Adrenal gland (tissue), 12 donors: ENCODE results near the gene CDH5. TPM values are rescaled to one million over a fixed set of nuclear protein-coding genes. Genes with fewer than 3 reads are reported as not detected.

Experiments
- DNase-seq, 7 donors: peaks; one replicate each; pipeline ENCODE4 v3.0.0-alpha.2; 2019 to 2020
- H3K27ac ChIP-seq, 5 donors: fragments of 200-600 bp; sonication (generic) in 4 of 5; 1 replicate in 3 of 5; 2 replicates in 2 of 5; pipeline versions ENCODE4 v1.5.1 to v1.8.0; 2016 to 2020; ENCODE audit warnings: mild to moderate bottlenecking in 1 of 5
- H3K27me3 ChIP-seq: fragments of 200-600 bp; 2 replicates; pipeline ENCODE4 v1.8.0; 2021
- H3K36me3 ChIP-seq, 2 donors: fragments of 200-600 bp; replicated peaks in 1 of 2; 1 replicate in 1 of 2; 2 replicates in 1 of 2; pipeline versions ENCODE4 v1.5.1 to v1.8.0; 2018 to 2022
- H3K4me1 ChIP-seq, 2 donors: fragments of 200-600 bp; replicated peaks in 1 of 2; 1 replicate in 1 of 2; 2 replicates in 1 of 2; pipeline versions ENCODE4 v1.5.1 to v1.8.0; 2018 to 2021
- H3K4me3 ChIP-seq, 4 donors: fragments of 200-600 bp; sonication (generic) in 3 of 4; one replicate each; pipeline ENCODE4 v1.5.1; 2016 to 2018
- H3K9me3 ChIP-seq, 3 donors: fragments of 200-600 bp; sonication (generic) in 1 of 3; replicated peaks in 1 of 3; 1 replicate in 2 of 3; 2 replicates in 1 of 3; pipeline versions ENCODE4 v1.5.1 to v1.8.0; 2016 to 2021
- CTCF ChIP-seq, 6 experiments: fragments of 450-650 bp in 4 of 6; fragments of 200-600 bp in 2 of 6; sonication (generic) in 1 of 6; IDR thresholded peaks; 1 replicate in 5 of 6; 2 replicates in 1 of 6; pipeline versions ENCODE4 v1.5.1 to v1.8.0; 2016 to 2021; ENCODE audit warnings: antibody characterized with exemption in 6 of 6, mild to moderate bottlenecking in 2 of 6, moderate library complexity in 1 of 6
- POLR2A ChIP-seq, 2 donors: fragments of 450-650 bp; IDR thresholded peaks; one replicate each; pipeline ENCODE4 v1.6.1; 2017; ENCODE audit warnings: antibody characterized with exemption in 2 of 2, mild to moderate bottlenecking in 2 of 2, moderate library complexity in 1 of 2
- WGBS, 4 donors: extraction: QIAGEN DNeasy Blood & Tissue Kit in 2 of 4; methylation state at CpG; one replicate each; pipeline versions ENCODE4 v1.1.5 to v1.1.7; 2013 to 2017; 5-methylcytosine and 5-hydroxymethylcytosine counted together
- intact Hi-C, 2 donors: fragments of 100-400 bp; cut with DNase I; formaldehyde crosslinking; loops; one replicate each; pipeline versions ENCODE4 v1.14.1 to v1.15.0; 2022 to 2023
- polyA plus RNA-seq, 3 donors: library from polyadenylated mRNA; stranded (reverse); fragments of 200-250 nt in 2 of 3; fragments of 350-450 nt in 1 of 3; fragmentation: Illumina TruSeq in 1 of 3; extraction: RNeasy Lipid Tissue Mini Kit (QIAGEN cat#74804) in 1 of 3; gene quantifications; one replicate each; pipeline ENCODE4 v1.2.3, GENCODE V29; 2013 to 2014
- total RNA-seq, 9 donors: library from RNA; depleted of rRNA in 4 of 9; stranded (reverse); fragments of >200 nt in 4 of 9; fragments of 120-200 nt in 1 of 9; fragmentation: NEBNext Ultra II Directional in 1 of 9; extraction: Animal tissue kit (Norgen Biotek cat#: 25700) in 1 of 9; gene quantifications; one replicate each; pipeline versions ENCODE4 v1.1.0 to v1.2.4, GENCODE V29; 2013 to 2023
- donor health status: healthy with polysubstance abuse.
- donor health status: Bipolar disorder and iron deficiency.
- donor health status: DM: yes; HTN: yes; CAD: no.
- donor health status: DM: no; HTN: no; CAD: no.
- donor health status: DM: no; HTN: no; CAD: no.
- donor health status: DM: yes; HTN: yes; CAD: no.

The CDH5 gene
- total and polyA plus RNA-seq, 12 donors, result 13.8 to 50.9 (median 28.4) TPM

GRCh38 chr16:66355526-66355925 is 11.0 kb upstream of the CDH5 start:
- no peak for DNase-seq
- TF ChIP-seq POLR2A (IDR thresholded peaks at IDR 0.05) (no peak), CTCF (IDR thresholded peaks at IDR 0.05) (no peak)
- Histone ChIP-seq H3K9me3 (no peaks in the 10 kb centered on the region), H3K27me3 (peaks cover 15% of the 10 kb centered on the region), H3K36me3 (no peaks in the 10 kb centered on the region), H3K4me3 (no peak overlapping the region), H3K4me1 (no peaks in the 10 kb centered on the region), H3K27ac (no peak overlapping the region)
- WGBS, 4 donors, result 62 to 74% (median 72%) methylated on average over 8 of the region's 8 CpGs
- intact Hi-C loops, result loop anchor here in 1 of 2 donors (5.0 kb wide), 1 partner anchor 127 kb away; no protein-coding TSS in a partner anchor

GRCh38 chr16:66357523-66357928 is 9.0 kb upstream of the CDH5 start:
- peak; percentile 55 to 70 (median 59) for TF ChIP-seq CTCF (IDR thresholded peaks at IDR 0.05)
- no peak for TF ChIP-seq POLR2A (IDR thresholded peaks at IDR 0.05)
- Histone ChIP-seq H3K9me3 (no peaks in the 10 kb centered on the region), H3K4me1 (no peaks in the 10 kb centered on the region), H3K27ac (no peak overlapping the region), H3K4me3 (no peak overlapping the region), H3K36me3 (no peaks in the 10 kb centered on the region), H3K27me3 (peaks cover 3% of the 10 kb centered on the region)
- peak; percentile 42 to 82 (median 68) for DNase-seq
- WGBS, 4 donors, result 1 to 3% (median 2%) methylated on average over 5 of the region's 5 CpGs
- intact Hi-C loops, result loop anchor here in 1 of 2 donors (5.0 kb wide), 1 partner anchor 125 kb away; no protein-coding TSS in a partner anchor

GRCh38 chr16:66358231-66358630 is 8.3 kb upstream of the CDH5 start:
- intact Hi-C loops, result loop anchor here in 1 of 2 donors (5.0 kb wide), 1 partner anchor 124 kb away; no protein-coding TSS in a partner anchor
- Histone ChIP-seq H3K4me1 (no peaks in the 10 kb centered on the region), H3K4me3 (no peak overlapping the region), H3K36me3 (no peaks in the 10 kb centered on the region), H3K27ac (no peak overlapping the region), H3K9me3 (no peaks in the 10 kb centered on the region), H3K27me3 (peaks cover 8% of the 10 kb centered on the region)
- no peak for DNase-seq
- TF ChIP-seq POLR2A (IDR thresholded peaks at IDR 0.05) (no peak), CTCF (IDR thresholded peaks at IDR 0.05) (no peak)
- 69 to 71% (median 71%) methylated on average over 1 of the region's 1 CpG; no CpG with 5 or more reads in 1 of the 4 donors for WGBS, 4 donors

GRCh38 chr16:66359012-66359411 is 7.5 kb upstream of the CDH5 start:
- no peaks in the 10 kb centered on the region for H3K36me3 ChIP-seq
- no peak for DNase-seq
- TF ChIP-seq POLR2A (IDR thresholded peaks at IDR 0.05), result no peak
- TF ChIP-seq CTCF (IDR thresholded peaks at IDR 0.05), result no peak
- 66 to 73% (median 69%) methylated on average over 9 to 10 of the region's 10 CpGs for WGBS, 4 donors
- intact Hi-C loops, result loop anchor here in 1 of 2 donors (5.0 kb wide), 1 partner anchor 123 kb away; no protein-coding TSS in a partner anchor
- no peak overlapping the region for H3K4me3 ChIP-seq
- peaks cover 11% of the 10 kb centered on the region for H3K27me3 ChIP-seq
- no peaks in the 10 kb centered on the region for H3K4me1 ChIP-seq
- H3K27ac ChIP-seq, result peak overlapping the region in 1 of 5 donors; percentile 47
- no peaks in the 10 kb centered on the region for H3K9me3 ChIP-seq
